ENCODE measurements around the gene DIP2C.
"Not testable (repeated sequence)": the region's sequence is repeated elsewhere in the genome, so short reads cannot be mapped to it uniquely, and the experiment has no call there.

DNA sequence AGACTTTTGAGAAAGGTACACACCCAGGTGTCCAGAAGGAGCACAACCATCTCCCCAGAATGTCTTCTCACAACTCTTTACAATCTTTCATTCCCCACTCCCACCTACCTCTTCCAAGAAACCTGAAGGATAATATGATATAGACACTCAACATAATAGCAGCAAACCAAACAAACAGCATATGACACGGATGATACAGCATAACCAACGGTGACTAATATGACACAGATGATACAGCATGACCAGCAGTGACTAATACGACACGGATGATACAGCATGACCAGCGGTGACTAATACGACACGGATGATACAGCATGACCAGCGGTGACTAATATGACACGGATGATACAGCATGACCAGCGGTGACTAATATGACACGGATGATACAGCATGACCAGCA is 264.7 kb downstream of the DIP2C start:
- TF ChIP-seq, protein P1, sequence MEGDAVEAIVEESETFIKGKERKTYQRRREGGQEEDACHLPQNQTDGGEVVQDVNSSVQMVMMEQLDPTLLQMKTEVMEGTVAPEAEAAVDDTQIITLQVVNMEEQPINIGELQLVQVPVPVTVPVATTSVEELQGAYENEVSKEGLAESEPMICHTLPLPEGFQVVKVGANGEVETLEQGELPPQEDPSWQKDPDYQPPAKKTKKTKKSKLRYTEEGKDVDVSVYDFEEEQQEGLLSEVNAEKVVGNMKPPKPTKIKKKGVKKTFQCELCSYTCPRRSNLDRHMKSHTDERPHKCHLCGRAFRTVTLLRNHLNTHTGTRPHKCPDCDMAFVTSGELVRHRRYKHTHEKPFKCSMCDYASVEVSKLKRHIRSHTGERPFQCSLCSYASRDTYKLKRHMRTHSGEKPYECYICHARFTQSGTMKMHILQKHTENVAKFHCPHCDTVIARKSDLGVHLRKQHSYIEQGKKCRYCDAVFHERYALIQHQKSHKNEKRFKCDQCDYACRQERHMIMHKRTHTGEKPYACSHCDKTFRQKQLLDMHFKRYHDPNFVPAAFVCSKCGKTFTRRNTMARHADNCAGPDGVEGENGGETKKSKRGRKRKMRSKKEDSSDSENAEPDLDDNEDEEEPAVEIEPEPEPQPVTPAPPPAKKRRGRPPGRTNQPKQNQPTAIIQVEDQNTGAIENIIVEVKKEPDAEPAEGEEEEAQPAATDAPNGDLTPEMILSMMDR (IDR thresholded peaks at IDR 0.05; ENCODE audit: borderline replicate concordance, extremely low read depth, low read length, poor library complexity, severe bottlenecking) = not testable (repeated sequence)
- not testable (repeated sequence) for TF ChIP-seq EZH2 (IDR thresholded peaks at IDR 0.05; ENCODE audit: borderline replicate concordance, low read depth, low read length, severe bottlenecking)

Data from DND-41 (cell line).